Hematopoietic multipotent progenitor cell (in vitro differentiated cells): ENCODE data around the gene AGPAT3. TPM values are rescaled to one million over a fixed set of nuclear protein-coding genes. Genes with fewer than 3 reads are reported as not detected.
A peak's percentile ranks its signal among the peaks of the same experiment; 100 is the strongest.

Experiments
- DNase-seq, 3 donors: peaks; one replicate each; pipeline ENCODE4 v3.0.0-alpha.2; 2011 to 2015; ENCODE audit warnings: low read depth in 2 of 3, low spot score in 2 of 3
- total RNA-seq: library from RNA; depleted of rRNA; stranded (reverse); fragments of >200 nt; gene quantifications from one replicate; pipeline ENCODE4 v1.2.3, GENCODE V29; 2012

The AGPAT3 gene
- total RNA-seq, 1 donor = 26.4 TPM

GRCh38 chr21:43934116-43934515, 69.1 kb downstream of the AGPAT3 start:
- DNase-seq = no peak

- DNase-seq = no peak
Measured at GRCh38 chr21:43934716-43935705, 70.0 kb downstream of the AGPAT3 start.

DNA sequence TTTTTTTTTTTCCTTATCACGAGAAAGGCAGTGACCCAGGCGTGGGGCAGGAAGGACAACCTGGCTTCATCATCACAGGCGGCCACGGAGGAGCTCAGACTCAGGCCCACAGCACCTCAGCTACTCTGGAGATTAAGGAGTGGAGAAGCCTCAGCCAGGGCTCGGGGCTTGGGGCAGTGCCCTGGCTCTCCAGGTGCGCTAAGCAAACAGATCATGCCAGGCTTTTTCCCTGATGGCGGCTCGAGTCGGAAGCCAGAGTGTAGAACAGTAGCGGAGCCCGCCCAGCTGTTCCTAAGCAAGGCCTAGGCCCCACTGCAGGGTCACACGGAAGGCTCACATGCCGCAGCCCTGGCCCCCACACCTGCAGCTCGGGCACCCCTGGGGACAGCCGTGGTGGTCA, 70.7 kb downstream of the AGPAT3 start:
- DNase-seq = no peak

DNA sequence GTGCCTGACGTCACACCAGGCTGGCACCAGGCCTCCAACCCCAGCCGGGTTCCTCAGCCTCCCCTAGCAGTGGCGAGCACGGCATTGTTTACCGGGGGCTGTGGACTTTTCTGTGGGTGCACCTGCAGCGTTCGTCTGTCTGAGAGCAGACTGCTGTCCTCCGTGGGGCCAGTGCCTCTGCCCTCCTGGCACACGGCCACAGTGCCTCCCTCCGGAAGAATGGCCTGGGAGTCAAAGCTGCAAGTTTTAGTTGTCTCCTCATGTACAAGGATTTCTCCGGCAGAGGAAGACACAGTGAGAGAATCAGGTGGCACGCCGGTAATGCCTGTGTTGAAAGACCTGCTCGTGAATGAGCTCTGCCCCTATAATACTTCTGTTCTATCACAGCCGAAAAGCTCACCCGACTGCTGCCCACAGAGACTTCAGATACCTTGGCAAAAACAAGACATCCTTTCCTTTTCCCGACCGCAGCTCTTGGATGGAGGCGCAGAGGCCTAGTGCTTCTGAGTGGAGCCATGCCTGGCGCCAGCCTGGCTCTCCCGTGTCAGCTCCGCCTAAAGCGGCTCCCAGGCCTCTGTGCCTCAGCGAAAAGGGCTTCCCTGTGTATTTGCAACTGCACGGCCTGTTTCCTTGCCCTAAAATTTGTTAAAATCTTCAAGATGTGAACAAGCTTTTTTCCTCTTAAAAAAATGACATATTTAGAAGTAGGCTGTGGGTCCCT, 71.4 kb downstream of the AGPAT3 start:
- DNase-seq = no peak

GRCh38 chr21:43937051-43937832, 72.2 kb downstream of the AGPAT3 start:
- no peak for DNase-seq

GRCh38 chr21:43937891-43938309, 72.9 kb downstream of the AGPAT3 start:
- DNase-seq = peak in 1 of 3 donors; percentile 15

DNA sequence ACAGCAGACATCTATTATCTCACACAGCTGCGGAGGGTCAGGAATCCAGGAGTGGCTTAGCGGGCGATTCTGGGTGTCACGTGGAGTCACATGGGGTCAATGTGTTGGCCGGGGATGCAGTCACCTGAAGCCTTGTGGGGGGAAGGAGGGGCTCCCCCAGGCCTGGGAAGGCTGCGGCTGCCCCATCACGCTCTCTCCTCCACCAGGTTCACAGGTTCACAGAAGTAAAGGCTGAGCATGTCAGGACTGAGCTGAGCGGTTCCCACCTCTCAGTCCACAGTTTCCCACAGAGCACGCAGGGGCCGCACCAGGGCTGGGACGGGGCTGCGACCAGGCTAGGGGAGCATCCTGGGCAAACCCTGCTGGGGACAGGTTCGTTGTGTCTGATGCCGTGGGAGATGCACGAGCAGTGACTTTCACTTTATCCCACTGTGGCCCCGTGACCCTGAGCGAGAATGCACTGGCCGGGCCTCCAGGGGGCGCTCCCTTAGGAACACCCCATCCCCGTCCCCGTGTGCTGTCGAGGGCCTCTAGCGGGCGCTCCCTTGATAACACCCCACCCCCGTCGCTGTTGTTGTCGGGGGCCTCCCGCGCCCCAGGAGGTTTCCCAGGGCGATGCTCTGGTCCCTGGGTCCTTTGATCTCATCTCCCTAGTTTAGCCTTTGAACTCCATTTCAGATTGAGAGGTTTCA, 73.9 kb downstream of the AGPAT3 start:
- DNase-seq = peak; percentile 79 to 94 (median 87)

GRCh38 chr21:43939443-43940328, 74.7 kb downstream of the AGPAT3 start:
- DNase-seq = no peak

GRCh38 chr21:43940329-43941050, 75.5 kb downstream of the AGPAT3 start:
- no peak for DNase-seq

- DNase-seq = no peak
Measured at GRCh38 chr21:43942201-43942600, 77.2 kb downstream of the AGPAT3 start.

GRCh38 chr21:43942621-43943020, 77.6 kb downstream of the AGPAT3 start:
- DNase-seq = no peak

- DNase-seq = no peak
Measured at GRCh38 chr21:43943512-43944077, 78.6 kb downstream of the AGPAT3 start.

DNA sequence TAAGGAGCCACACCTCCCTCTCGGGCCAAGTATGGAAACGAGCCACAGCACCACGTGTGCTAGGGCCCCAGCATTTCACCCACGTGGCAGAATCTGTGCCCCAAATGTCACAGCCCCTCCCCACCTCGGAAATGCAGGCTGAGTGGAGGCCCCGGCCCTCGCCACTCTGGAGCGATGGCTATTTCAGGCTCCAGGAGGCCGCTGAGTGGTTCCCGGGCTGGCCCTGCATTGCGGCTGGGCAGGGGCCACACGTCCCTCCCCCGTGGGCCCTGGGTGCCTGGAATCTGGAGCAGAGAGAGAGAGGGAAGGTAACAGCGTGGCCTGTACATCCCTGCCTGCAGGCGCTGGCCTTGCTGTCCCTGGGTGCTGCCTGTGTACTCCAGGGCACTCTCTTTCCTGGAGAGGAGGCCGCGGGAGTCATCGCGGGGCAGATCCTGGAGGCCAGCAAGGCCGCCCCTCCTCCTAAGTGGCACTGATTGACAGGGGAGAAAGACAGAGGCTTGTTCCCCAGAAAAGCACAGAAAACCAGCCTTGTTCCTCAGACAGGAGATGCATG, 79.1 kb downstream of the AGPAT3 start:
- DNase-seq = no peak

GRCh38 chr21:43944757-43945156, 79.7 kb downstream of the AGPAT3 start:
- DNase-seq = no peak

- no peak for DNase-seq
Measured at GRCh38 chr21:43948740-43949498, 83.9 kb downstream of the AGPAT3 start.

- no peak for DNase-seq
Measured at GRCh38 chr21:43949499-43950208, 84.6 kb downstream of the AGPAT3 start.

DNA sequence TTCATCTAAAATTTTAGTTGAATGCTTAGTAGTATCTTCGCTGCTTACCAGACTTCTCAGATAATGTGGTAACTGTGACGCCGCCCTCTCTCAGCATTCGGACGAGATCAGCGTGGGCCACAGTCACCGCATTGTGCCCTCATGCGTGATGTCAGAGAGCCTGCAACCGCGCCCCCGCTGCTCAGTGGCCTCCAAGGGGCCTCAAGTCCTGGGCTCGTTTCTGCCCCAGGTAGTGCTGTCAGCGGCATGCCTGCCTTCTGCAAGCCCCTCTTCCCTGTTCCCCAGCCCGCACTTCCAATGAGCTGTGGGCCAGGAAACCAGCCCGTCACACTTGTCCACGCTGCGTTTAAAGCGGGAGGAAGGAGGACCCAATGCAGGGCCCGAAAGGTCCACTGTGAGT, 85.5 kb downstream of the AGPAT3 start:
- no peak for DNase-seq
